ENCODE data around the gene ERG. TPM values are rescaled to one million over a fixed set of nuclear protein-coding genes. Genes with fewer than 3 reads are reported as not detected.
A peak's percentile ranks its signal among the peaks of the same experiment; 100 is the strongest.

The ERG gene
- total and polyA plus RNA-seq, 8 donors, result 21.7 to 48.1 (median 36.8) TPM

DNA sequence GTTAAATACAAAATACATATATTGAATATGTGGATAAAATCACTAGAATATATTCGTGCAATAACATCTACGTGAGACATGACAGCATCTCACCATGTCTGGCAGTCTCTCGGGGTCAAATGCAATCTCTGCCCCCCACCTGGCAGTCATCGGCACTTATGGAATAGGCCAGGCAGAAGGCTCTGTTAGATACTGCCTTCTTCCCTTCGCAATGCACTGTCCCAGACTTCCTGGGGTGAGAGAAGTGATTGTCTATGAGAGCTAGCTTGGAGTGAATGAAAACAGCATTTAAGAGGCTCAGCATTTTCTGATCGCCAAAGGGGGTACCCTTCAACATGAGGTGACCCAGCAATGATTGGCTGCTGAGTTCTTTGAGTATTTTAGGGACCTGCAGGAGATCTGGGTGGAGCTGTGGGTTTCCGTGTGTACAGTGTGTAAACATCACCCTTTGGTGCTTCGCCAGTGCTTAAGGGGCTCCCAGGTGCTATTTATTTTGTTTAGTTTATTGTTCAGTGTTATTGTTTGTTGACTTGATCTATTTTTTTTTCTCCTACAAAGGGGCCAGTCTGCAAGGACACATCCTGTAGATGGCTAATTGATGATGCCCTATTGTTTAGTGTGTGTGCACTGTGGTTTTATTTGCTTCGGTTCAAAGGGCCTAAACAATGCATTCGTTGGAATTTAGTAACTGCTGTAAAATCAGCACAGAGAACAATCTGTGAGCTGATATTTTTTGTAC lies 10.2 kb downstream of the ERG start:
- Histone ChIP-seq H3K9me3 (no peaks in the 10 kb centered on the region), H3K4me1 (peaks cover 7 to 84% of the 10 kb centered on the region in 2 donors), H3K27me3 (no peaks in the 10 kb centered on the region), H3K27ac (peak overlapping the region; percentile 27 to 57), H3K4me3 (no peak overlapping the region), H3K36me3 (no peaks in the 10 kb centered on the region)
- no peak for TF ChIP-seq CTCF (IDR thresholded peaks at IDR 0.05)
- ATAC-seq (peak; percentile 5), DNase-seq (no peak)
- intact Hi-C loops (cut with DNase I), result no loop called here

DNA sequence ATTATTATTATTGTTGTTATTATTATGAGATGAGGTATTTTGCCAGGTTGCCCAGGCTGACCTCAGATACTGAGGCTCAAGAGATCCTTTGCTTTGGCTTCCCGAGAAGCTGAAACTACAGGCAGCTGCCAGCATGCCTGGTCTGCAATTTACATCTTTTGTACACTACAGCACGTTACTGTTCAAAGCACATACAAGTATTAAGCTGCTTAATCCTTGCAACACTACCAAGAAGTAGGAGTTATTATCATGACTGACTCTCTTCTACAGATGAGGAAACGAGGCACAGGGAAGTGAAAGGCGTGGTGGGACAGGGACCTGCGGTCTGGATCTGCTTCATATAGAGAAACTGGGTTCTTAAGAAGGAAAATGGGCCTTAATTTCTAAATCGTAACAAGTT lies 11.6 kb downstream of the ERG start:
- no peaks in the 10 kb centered on the region for H3K27me3 ChIP-seq
- ATAC-seq (peak; percentile 65), DNase-seq (no peak)
- no peak overlapping the region for H3K4me3 ChIP-seq
- intact Hi-C loops (cut with DNase I), result no loop called here
- peak overlapping the region; percentile 45 to 57 for H3K27ac ChIP-seq
- H3K9me3 ChIP-seq, result no peaks in the 10 kb centered on the region
- TF ChIP-seq CTCF (IDR thresholded peaks at IDR 0.05), result no peak
- H3K36me3 ChIP-seq, result no peaks in the 10 kb centered on the region
- H3K4me1 ChIP-seq, result peaks cover 7 to 75% of the 10 kb centered on the region in 2 donors

DNA sequence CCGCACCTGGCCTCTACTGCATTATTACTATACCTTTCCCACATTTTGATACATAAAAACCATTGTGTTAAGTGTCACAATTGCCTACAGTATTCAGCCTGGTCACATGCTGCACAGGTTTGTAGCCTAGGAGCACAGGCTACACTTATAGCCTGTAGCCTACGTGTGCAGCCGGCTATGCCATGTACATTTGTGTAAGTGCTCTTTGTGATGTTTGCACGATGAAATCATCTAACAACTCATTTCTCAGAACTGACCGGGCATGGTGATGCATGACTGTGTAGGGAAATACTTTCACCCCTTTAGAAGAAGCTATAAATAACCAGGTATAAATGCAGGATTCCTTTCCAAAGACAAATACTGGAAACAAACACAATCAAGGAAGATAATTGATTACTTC lies 12.1 kb downstream of the ERG start:
- ATAC-seq, result peak; percentile 87
- peak in 2 of 4 donors; percentile 59 to 72 for DNase-seq
- Histone ChIP-seq H3K9me3 (no peaks in the 10 kb centered on the region), H3K27ac (peak overlapping the region; percentile 57 to 68), H3K27me3 (no peaks in the 10 kb centered on the region), H3K36me3 (no peaks in the 10 kb centered on the region), H3K4me1 (peaks cover 7 to 70% of the 10 kb centered on the region in 2 donors), H3K4me3 (no peak overlapping the region)
- intact Hi-C loops (cut with DNase I), result no loop called here
- no peak for TF ChIP-seq CTCF (IDR thresholded peaks at IDR 0.05)

GRCh38 chr21:38479641-38480525 lies 18.4 kb downstream of the ERG start:
- DNase-seq, result no peak
- Histone ChIP-seq H3K27me3 (peaks cover 0 to 15% of the 10 kb centered on the region in 2 donors), H3K36me3 (no peaks in the 10 kb centered on the region), H3K9me3 (no peaks in the 10 kb centered on the region), H3K4me1 (peaks cover 0 to 55% of the 10 kb centered on the region in 2 donors), H3K27ac (no peak overlapping the region), H3K4me3 (no peak overlapping the region)
- no peak for TF ChIP-seq CTCF (IDR thresholded peaks at IDR 0.05)
- intact Hi-C loops (cut with DNase I), result no loop called here
- ATAC-seq, result no peak

GRCh38 chr21:38478782-38479181 lies 19.5 kb downstream of the ERG start:
- H3K27me3 ChIP-seq, result peaks cover 0 to 17% of the 10 kb centered on the region in 2 donors
- peak; percentile 31 for ATAC-seq
- H3K36me3 ChIP-seq, result no peaks in the 10 kb centered on the region
- no peak for DNase-seq
- no peak overlapping the region for H3K27ac ChIP-seq
- H3K4me3 ChIP-seq, result no peak overlapping the region
- intact Hi-C loops (cut with DNase I), result no loop called here
- no peak for TF ChIP-seq CTCF (IDR thresholded peaks at IDR 0.05)
- no peaks in the 10 kb centered on the region for H3K9me3 ChIP-seq
- peaks cover 0 to 55% of the 10 kb centered on the region in 2 donors for H3K4me1 ChIP-seq
